Measurements from ENCODE around the gene MBOAT2. TPM values are rescaled to one million over a fixed set of nuclear protein-coding genes. Genes with fewer than 3 reads are reported as not detected.

Gene MBOAT2
- total and polyA plus RNA-seq, 2 experiments from 2014 or later, result 15.9 to 22.7 TPM

DNA sequence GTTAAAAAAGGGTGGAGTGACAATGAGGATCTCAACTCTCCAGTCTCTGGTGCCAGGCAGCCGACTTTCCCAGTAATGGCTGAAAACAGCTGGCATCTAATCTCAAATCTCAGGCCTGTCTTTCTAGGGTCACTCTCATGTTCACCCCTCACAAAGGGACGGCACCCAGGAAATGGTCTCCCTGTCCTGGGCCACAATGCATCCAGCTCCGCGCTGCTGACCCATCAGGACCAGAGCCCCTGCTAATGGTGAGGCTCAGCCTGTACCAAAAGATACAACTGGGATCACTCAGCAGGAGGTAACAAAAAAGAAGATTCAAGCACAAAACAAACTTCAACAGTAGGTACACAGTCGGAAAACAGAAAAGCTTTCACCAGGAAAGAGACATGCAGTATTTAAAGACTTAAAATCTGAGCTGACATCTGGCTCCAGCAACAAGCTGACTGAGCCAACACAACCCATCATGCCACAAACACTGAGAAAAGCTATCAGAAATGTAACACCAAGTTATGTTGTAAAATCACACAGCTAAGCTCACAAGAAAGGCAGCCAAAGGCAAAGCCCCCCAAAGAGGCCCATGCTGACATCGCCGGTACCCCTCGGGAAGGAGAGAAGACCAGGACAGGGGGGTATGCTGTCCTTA is 152.5 kb downstream of the MBOAT2 start:
- Mint-ChIP-seq H3K4me3 (no peak overlapping the region), H3K9me3 (no peaks in the 10 kb centered on the region), H3K27ac (no peak overlapping the region), H3K36me3 (ENCODE audit: low read depth) (no peaks in the 10 kb centered on the region), H3K4me1 (peaks cover 12% of the 10 kb centered on the region), H3K27me3 (ENCODE audit: insufficient read depth, low read depth, poor library complexity) (no peaks in the 10 kb centered on the region)
- Histone ChIP-seq H4K20me1 (replicated peaks; ENCODE audit: insufficient read depth) (no peaks in the 10 kb centered on the region), H3K79me2 (replicated peaks; ENCODE audit: insufficient read depth) (no peaks in the 10 kb centered on the region), H3K4me1 (ENCODE audit: insufficient read depth) (peaks cover 3% of the 10 kb centered on the region; the same call in 1 of the 2 replicates), H3K27ac (ENCODE audit: low read depth) (no peak overlapping the region), H3K4me3 (no peak overlapping the region), H3F3A (replicated peaks; ENCODE audit: low read depth) (no peaks in the 10 kb centered on the region), H2AFZ (no peak overlapping the region), H3K27me3 (ENCODE audit: insufficient read depth) (no peaks in the 10 kb centered on the region), H3K9me2 (ENCODE audit: insufficient read depth) (peaks cover 2% of the 10 kb centered on the region; the same call in 1 of the 2 replicates), H3K36me3 (ENCODE audit: insufficient read depth) (no peaks in the 10 kb centered on the region), H3K4me2 (no peak overlapping the region)
- TF ChIP-seq EZH2 (IDR thresholded peaks at IDR 0.05; ENCODE audit: low read depth, unreplicated experiment) (no peak), ZNF114 (CRISPR knock-in tag; IDR thresholded peaks at IDR 0.05) (no peak), ZNF462 (CRISPR knock-in tag; IDR thresholded peaks at IDR 0.05) (no peak), EZH2phosphoT487 (IDR thresholded peaks at IDR 0.05; ENCODE audit: unreplicated experiment) (no peak), STAT1 (IDR thresholded peaks at IDR 0.05; ENCODE audit: unreplicated experiment) (no peak)
- ATAC-seq (no peak), DNase-seq (ENCODE audit: low spot score) (no peak)

- ATAC-seq (no peak), DNase-seq (ENCODE audit: low spot score) (no peak)
- peaks cover 2% of the 10 kb centered on the region; the same call in 1 of the 2 replicates for H3K9me2 ChIP-seq (ENCODE audit: insufficient read depth)
- TF ChIP-seq ZNF331 (CRISPR knock-in tag; IDR thresholded peaks at IDR 0.05; ENCODE audit: low read depth) (no peak), CREB1 (CRISPR knock-in tag; IDR thresholded peaks at IDR 0.05; ENCODE audit: low read depth) (no peak), ZNF114 (CRISPR knock-in tag; IDR thresholded peaks at IDR 0.05) (no peak), EZH2phosphoT487 (IDR thresholded peaks at IDR 0.05; ENCODE audit: unreplicated experiment) (no peak), STAT1 (IDR thresholded peaks at IDR 0.05; ENCODE audit: unreplicated experiment) (no peak), POLR2AphosphoS5 (IDR thresholded peaks at IDR 0.05; ENCODE audit: low read depth) (no peak), EZH2 (IDR thresholded peaks at IDR 0.05; ENCODE audit: low read depth, unreplicated experiment) (no peak)
- TF ChIP-seq, protein P1, sequence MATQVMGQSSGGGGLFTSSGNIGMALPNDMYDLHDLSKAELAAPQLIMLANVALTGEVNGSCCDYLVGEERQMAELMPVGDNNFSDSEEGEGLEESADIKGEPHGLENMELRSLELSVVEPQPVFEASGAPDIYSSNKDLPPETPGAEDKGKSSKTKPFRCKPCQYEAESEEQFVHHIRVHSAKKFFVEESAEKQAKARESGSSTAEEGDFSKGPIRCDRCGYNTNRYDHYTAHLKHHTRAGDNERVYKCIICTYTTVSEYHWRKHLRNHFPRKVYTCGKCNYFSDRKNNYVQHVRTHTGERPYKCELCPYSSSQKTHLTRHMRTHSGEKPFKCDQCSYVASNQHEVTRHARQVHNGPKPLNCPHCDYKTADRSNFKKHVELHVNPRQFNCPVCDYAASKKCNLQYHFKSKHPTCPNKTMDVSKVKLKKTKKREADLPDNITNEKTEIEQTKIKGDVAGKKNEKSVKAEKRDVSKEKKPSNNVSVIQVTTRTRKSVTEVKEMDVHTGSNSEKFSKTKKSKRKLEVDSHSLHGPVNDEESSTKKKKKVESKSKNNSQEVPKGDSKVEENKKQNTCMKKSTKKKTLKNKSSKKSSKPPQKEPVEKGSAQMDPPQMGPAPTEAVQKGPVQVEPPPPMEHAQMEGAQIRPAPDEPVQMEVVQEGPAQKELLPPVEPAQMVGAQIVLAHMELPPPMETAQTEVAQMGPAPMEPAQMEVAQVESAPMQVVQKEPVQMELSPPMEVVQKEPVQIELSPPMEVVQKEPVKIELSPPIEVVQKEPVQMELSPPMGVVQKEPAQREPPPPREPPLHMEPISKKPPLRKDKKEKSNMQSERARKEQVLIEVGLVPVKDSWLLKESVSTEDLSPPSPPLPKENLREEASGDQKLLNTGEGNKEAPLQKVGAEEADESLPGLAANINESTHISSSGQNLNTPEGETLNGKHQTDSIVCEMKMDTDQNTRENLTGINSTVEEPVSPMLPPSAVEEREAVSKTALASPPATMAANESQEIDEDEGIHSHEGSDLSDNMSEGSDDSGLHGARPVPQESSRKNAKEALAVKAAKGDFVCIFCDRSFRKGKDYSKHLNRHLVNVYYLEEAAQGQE (IDR thresholded peaks at IDR 0.05; ENCODE audit: unreplicated experiment), result no peak
- TF ChIP-seq, protein P2, sequence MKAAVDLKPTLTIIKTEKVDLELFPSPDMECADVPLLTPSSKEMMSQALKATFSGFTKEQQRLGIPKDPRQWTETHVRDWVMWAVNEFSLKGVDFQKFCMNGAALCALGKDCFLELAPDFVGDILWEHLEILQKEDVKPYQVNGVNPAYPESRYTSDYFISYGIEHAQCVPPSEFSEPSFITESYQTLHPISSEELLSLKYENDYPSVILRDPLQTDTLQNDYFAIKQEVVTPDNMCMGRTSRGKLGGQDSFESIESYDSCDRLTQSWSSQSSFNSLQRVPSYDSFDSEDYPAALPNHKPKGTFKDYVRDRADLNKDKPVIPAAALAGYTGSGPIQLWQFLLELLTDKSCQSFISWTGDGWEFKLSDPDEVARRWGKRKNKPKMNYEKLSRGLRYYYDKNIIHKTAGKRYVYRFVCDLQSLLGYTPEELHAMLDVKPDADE (IDR thresholded peaks at IDR 0.05), result no peak
These were observed 154.2 kb downstream of the MBOAT2 start for GRCh38 chr2:8849327-8849726.

More at GRCh38 chr2:8849327-8849726, 154.2 kb downstream of the MBOAT2 start:
- Mint-ChIP-seq H3K27ac (no peak overlapping the region), H3K36me3 (ENCODE audit: low read depth) (no peaks in the 10 kb centered on the region), H3K9me3 (no peaks in the 10 kb centered on the region), H3K27me3 (ENCODE audit: insufficient read depth, low read depth, poor library complexity) (no peaks in the 10 kb centered on the region), H3K4me3 (no peak overlapping the region), H3K4me1 (peaks cover 6% of the 10 kb centered on the region; the same call in 1 of the 3 replicates)
- Histone ChIP-seq H4K20me1 (replicated peaks; ENCODE audit: insufficient read depth) (no peaks in the 10 kb centered on the region), H3K4me2 (no peak overlapping the region), H3K27me3 (ENCODE audit: insufficient read depth) (no peaks in the 10 kb centered on the region), H3K36me3 (ENCODE audit: insufficient read depth) (no peaks in the 10 kb centered on the region), H3K27ac (ENCODE audit: low read depth) (no peak overlapping the region), H2AFZ (no peak overlapping the region), H3K4me3 (no peak overlapping the region), H3F3A (replicated peaks; ENCODE audit: low read depth) (no peaks in the 10 kb centered on the region), H3K4me1 (ENCODE audit: insufficient read depth) (no peaks in the 10 kb centered on the region), H3K79me2 (replicated peaks; ENCODE audit: insufficient read depth) (no peaks in the 10 kb centered on the region)

Measured in GM23338 (cell line).